HepG2 (cell line): ENCODE data around the gene COX18. TPM values are rescaled to one million over a fixed set of nuclear protein-coding genes. Genes with fewer than 3 reads are reported as not detected.

Experiments
- CREB3 ChIP-seq: sonication (generic); formaldehyde crosslinking; IDR thresholded peaks from 2 replicates; pipeline ENCODE4 v1.5.0; 2020; ENCODE audit warnings: missing genetic modification reagents
- ISX ChIP-seq: sonication (generic); formaldehyde crosslinking; conservative IDR thresholded peaks from 2 replicates; pipeline ENCODE4 v1.5.0; 2020; ENCODE audit warnings: missing genetic modification reagents
- PAF1 ChIP-seq: IDR thresholded peaks from 2 replicates; pipeline ENCODE4 v1.6.1; 2016; ENCODE audit warnings: missing genetic modification reagents, missing compliant biosample characterization
- PAX8 ChIP-seq: sonication (generic); formaldehyde crosslinking; IDR thresholded peaks from 2 replicates; pipeline ENCODE4 v1.8.0; 2022; ENCODE audit warnings: mild to moderate bottlenecking, missing genetic modification reagents, borderline replicate concordance
- SP140L ChIP-seq: sonication (generic); formaldehyde crosslinking; IDR thresholded peaks from 2 replicates; pipeline ENCODE4 v1.4.0; 2020; ENCODE audit warnings: missing genetic modification reagents, borderline replicate concordance
- SRF ChIP-seq: IDR thresholded peaks from 2 replicates; pipeline ENCODE4 v1.6.1; 2011; ENCODE audit warnings: mild to moderate bottlenecking, low read depth, low read length, moderate library complexity
- THAP11 ChIP-seq: IDR thresholded peaks from 2 replicates; pipeline ENCODE4 v1.6.1; 2016; ENCODE audit warnings: missing biosample characterization, missing genetic modification reagents
- ZBTB38 ChIP-seq: sonication (generic); formaldehyde crosslinking; IDR thresholded peaks from 2 replicates; pipeline ENCODE4 v1.5.1; 2020; ENCODE audit warnings: mild to moderate bottlenecking, missing genetic modification reagents
- ZNF230 ChIP-seq: sonication (generic); formaldehyde crosslinking; IDR thresholded peaks from 2 replicates; pipeline ENCODE4 v1.4.0; 2020; ENCODE audit warnings: mild to moderate bottlenecking, missing genetic modification reagents
- ZNF292 ChIP-seq: sonication (generic); formaldehyde crosslinking; IDR thresholded peaks from 2 replicates; pipeline ENCODE4 v1.8.1; 2022; ENCODE audit warnings: mild to moderate bottlenecking, low read depth, missing genetic modification reagents, borderline replicate concordance
- ZNF30 ChIP-seq: sonication (generic); formaldehyde crosslinking; IDR thresholded peaks from 2 replicates; pipeline ENCODE4 v1.5.0; 2020; ENCODE audit warnings: mild to moderate bottlenecking, missing genetic modification reagents
- ZNF687 ChIP-seq: sonication (generic); formaldehyde crosslinking; IDR thresholded peaks from 2 replicates; pipeline ENCODE4 v1.5.1; 2020; ENCODE audit warnings: mild to moderate bottlenecking, missing genetic modification reagents, moderate library complexity
- ZNF83 ChIP-seq: sonication (generic); formaldehyde crosslinking; IDR thresholded peaks from 2 replicates; pipeline ENCODE4 v1.4.0; 2020; ENCODE audit warnings: missing genetic modification reagents, mild to moderate bottlenecking, borderline replicate concordance
- polyA plus RNA-seq, 8 experiments: library from polyadenylated mRNA; depleted of rRNA in 3 of 8; stranded (reverse) in 7 of 8; unstranded in 1 of 8; fragments of >200 nt; fragmentation: Illumina TruSeq in 4 of 8; extraction: Trizol in 4 of 8; gene quantifications; 2 replicates each; pipeline versions ENCODE4 v1.2.1 to v1.2.3, GENCODE V29; 2011 to 2016; ENCODE audit warnings: low read depth in 4 of 8, missing spikeins in 1 of 8, mixed read lengths in 1 of 8; ENCODE audit not compliant: insufficient read depth in 1 of 8
- total RNA-seq, 5 experiments: library from RNA; depleted of rRNA; stranded (reverse); fragments of >200 nt; fragmentation: Illumina TruSeq; extraction: Trizol; gene quantifications; 2 replicates each; pipeline ENCODE4 v1.2.3, GENCODE V29; 2016; ENCODE audit warnings: low read depth in 1 of 5
- TF ChIP-seq, protein P1 (sequence below): sonication (generic); formaldehyde crosslinking; IDR thresholded peaks from 2 replicates; pipeline ENCODE4 v1.5.0; 2020; ENCODE audit warnings: mild to moderate bottlenecking, missing genetic modification reagents, borderline replicate concordance

The COX18 gene
- total and polyA plus RNA-seq, 2 of the 13 experiments (the other 11 are each of a cell fraction or from before 2014, with no cell fraction given) = 8.7 to 21.3 TPM

GRCh38 chr4:73069338-73070073 is at the start of gene COX18 (continued):
- TF ChIP-seq, protein P1, sequence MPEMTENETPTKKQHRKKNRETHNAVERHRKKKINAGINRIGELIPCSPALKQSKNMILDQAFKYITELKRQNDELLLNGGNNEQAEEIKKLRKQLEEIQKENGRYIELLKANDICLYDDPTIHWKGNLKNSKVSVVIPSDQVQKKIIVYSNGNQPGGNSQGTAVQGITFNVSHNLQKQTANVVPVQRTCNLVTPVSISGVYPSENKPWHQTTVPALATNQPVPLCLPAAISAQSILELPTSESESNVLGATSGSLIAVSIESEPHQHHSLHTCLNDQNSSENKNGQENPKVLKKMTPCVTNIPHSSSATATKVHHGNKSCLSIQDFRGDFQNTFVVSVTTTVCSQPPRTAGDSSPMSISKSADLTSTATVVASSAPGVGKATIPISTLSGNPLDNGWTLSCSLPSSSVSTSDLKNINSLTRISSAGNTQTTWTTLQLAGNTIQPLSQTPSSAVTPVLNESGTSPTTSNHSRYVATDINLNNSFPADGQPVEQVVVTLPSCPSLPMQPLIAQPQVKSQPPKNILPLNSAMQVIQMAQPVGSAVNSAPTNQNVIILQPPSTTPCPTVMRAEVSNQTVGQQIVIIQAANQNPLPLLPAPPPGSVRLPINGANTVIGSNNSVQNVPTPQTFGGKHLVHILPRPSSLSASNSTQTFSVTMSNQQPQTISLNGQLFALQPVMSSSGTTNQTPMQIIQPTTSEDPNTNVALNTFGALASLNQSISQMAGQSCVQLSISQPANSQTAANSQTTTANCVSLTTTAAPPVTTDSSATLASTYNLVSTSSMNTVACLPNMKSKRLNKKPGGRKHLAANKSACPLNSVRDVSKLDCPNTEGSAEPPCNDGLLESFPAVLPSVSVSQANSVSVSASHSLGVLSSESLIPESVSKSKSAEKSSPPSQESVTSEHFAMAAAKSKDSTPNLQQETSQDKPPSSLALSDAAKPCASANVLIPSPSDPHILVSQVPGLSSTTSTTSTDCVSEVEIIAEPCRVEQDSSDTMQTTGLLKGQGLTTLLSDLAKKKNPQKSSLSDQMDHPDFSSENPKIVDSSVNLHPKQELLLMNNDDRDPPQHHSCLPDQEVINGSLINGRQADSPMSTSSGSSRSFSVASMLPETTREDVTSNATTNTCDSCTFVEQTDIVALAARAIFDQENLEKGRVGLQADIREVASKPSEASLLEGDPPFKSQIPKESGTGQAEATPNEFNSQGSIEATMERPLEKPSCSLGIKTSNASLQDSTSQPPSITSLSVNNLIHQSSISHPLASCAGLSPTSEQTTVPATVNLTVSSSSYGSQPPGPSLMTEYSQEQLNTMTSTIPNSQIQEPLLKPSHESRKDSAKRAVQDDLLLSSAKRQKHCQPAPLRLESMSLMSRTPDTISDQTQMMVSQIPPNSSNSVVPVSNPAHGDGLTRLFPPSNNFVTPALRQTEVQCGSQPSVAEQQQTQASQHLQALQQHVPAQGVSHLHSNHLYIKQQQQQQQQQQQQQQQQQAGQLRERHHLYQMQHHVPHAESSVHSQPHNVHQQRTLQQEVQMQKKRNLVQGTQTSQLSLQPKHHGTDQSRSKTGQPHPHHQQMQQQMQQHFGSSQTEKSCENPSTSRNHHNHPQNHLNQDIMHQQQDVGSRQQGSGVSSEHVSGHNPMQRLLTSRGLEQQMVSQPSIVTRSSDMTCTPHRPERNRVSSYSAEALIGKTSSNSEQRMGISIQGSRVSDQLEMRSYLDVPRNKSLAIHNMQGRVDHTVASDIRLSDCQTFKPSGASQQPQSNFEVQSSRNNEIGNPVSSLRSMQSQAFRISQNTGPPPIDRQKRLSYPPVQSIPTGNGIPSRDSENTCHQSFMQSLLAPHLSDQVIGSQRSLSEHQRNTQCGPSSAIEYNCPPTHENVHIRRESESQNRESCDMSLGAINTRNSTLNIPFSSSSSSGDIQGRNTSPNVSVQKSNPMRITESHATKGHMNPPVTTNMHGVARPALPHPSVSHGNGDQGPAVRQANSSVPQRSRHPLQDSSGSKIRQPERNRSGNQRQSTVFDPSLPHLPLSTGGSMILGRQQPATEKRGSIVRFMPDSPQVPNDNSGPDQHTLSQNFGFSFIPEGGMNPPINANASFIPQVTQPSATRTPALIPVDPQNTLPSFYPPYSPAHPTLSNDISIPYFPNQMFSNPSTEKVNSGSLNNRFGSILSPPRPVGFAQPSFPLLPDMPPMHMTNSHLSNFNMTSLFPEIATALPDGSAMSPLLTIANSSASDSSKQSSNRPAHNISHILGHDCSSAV (CRISPR knock-in tag) = peak; percentile 87; the same call in 1 of the 2 replicates
- TF ChIP-seq PAF1 (CRISPR knock-in tag) (peak; percentile 84), CREB3 (CRISPR knock-in tag) (peak; percentile 42; the same call in 1 of the 2 replicates), SRF (no peak), SP140L (peak; percentile 28; the same call in 1 of the 2 replicates), PAX8 (CRISPR knock-in tag) (no peak; the same call in 1 of the 2 replicates), ZNF687 (CRISPR knock-in tag) (peak; percentile 99), ZNF292 (CRISPR knock-in tag) (peak; percentile 81), THAP11 (peak; percentile 92), ZNF230 (peak; percentile 95), ISX (CRISPR knock-in tag) (no peak), ZBTB38 (peak; percentile 74; the same call in 1 of the 2 replicates), ZNF83 (peak; percentile 78), ZNF30 (CRISPR knock-in tag) (0 out of 2 replicates have a peak, but pooled peaks have one; percentile 58)
